DMS79 treated with DMSO at 0.1 percent for 48 hours (cell line): ENCODE results near the gene P4HB.

Experiments used
- DNase-seq: peaks from one replicate; lab custom pipeline; 2025; lab: John Stamatoyannopoulos, UW

The P4HB gene

DNA sequence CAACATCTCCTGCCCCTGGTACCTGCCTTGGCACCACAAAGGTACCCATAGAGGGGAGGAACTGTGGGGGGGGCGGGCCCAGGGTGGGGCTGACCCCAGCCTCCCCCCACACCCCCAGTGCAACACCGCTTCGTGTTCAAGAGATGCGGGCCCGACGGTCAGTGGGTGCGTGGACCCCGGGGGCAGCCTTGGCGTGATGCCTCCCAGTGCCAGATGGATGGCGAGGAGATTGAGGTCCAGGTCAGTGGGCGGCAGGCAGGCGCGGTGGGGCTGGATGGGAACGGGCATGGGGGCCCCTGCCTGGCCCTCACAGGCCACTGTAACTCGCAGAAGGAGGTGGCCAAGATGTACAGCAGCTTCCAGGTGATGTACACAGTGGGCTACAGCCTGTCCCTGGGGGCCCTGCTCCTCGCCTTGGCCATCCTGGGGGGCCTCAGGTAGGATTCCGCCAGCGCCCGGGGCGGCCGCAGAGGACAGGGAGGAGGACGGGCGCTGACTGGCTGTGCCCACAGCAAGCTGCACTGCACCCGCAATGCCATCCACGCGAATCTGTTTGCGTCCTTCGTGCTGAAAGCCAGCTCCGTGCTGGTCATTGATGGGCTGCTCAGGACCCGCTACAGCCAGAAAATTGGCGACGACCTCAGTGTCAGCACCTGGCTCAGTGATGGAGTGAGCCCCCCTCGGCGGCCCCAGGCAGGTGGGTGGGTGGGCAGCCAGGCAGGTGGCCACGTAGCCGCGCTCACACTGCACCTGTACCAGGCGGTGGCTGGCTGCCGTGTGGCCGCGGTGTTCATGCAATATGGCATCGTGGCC lies 49.2 kb downstream of the P4HB start:
- DNase-seq: no peak

DNA sequence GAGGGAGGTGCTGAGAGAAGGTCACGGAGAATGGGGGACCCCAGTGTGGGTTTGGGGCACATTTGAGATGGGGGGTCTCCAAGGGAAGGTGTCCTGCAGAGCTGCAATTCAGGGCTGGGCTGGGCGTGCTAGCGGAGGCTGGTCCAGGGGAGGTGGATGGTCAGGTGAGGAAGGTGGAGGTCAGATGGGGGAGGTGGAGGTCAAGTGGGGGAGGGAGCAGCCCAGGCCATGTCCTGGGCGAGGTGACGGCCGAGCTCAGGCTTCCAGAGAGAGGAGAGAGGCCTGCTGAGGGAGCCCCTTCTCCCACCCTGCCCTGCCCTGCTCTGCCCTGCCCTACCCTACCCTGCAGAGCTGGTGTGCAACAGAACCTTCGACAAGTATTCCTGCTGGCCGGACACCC lies 49.9 kb downstream of the P4HB start:
- no peak for DNase-seq

DNA sequence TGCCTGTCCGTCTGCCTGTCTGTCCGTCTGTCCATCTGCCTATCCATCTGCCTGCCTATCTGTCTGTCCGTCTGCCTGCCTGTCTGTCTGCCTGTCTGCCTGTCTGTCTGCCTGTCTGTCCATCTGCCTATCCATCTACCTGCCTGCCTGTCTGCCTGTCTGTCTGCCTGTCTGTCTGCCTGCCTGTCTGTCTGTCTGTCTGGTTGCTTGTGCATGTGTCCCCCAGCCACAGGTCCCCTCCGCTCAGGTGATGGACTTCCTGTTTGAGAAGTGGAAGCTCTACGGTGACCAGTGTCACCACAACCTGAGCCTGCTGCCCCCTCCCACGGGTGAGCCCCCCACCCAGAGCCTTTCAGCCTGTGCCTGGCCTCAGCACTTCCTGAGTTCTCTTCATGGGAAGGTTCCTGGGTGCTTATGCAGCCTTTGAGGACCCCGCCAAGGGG lies 50.8 kb downstream of the P4HB start:
- no peak for DNase-seq

GRCh38 chr17:81808778-81809555 lies 51.4 kb downstream of the P4HB start:
- DNase-seq: no peak

DNA sequence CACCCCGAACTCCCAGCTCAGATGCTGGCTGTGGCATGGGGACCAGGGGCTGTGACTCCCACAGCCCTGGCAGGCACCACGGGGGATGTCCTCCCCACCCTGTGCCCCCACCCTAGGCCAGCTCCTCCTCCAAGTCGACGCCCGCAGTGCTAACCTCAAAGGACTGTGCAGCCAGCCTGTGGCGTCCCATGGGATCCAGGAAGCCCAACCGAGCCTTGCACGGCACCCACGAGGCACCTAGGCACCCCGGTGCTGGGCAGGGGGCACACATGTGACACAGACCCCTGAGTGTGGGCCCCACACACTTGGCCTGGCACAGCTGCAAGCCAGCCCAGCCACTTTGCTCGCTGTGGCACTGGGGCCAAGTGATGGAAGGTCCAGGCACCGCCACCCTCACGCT lies 52.5 kb downstream of the P4HB start:
- no peak for DNase-seq

DNA sequence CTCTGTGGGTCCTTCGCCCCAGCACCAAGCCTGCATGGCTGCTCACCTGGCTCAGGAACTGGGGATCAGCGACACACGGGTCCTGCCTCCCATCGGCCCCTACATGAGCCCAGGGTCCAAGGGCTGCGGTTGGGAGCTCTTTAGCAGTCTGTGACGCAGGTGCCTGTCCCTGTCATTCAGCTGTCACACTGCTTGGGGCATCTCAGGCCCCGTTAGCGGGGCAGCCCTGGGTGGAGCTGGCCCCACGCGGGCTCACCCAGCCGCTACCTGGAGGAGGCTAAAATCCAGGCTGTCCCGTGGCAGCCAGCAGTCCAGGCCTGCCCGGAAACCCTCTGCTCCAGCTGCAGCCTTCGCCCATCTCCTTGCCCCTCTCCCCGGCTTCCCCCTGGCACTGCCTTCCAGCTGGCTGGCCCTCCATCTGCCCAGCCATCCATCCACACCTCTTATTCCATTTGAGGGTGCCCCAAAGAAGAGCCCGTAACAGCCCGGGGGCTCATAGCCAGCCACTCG lies 53.1 kb downstream of the P4HB start:
- DNase-seq: no peak

DNA sequence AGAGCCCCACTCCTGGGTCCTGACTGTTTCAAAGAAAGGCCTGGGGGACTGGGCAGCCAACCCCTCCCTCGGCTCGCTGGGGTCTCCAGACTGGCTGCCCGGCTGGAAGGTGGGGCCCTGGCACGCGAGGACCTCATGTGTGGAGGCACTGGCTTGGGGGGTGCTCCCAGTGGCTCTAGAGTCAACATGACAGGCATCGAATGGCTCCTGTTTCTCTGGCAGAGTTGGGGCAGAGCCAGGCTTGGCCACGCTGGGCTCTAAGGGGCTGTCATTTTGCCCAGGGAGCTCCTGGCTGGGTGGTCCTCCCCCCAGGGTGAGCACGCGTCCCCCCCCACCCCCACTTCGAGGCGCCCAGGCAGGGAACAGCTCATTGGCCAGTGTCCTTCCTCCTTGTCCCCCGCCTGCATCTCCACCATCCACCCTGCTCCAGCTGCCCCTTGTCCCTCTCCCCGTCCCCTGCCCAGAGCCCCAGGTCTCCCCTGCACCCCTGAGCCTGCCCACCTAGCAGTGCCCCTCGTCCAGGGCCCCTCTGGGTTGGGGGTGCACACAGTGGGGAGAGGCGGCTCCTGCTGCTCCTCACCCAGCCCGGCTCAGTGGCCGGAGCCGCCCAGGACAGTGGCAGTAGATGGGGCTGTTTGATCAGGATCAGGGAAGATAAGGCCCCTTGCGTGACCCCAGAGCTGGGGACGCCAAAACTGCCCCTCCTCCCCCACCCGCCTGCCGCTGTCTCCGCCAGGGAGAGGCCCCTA lies 53.7 kb downstream of the P4HB start:
- no peak for DNase-seq

GRCh38 chr17:81805707-81806460 lies 54.5 kb downstream of the P4HB start:
- no peak for DNase-seq

GRCh38 chr17:81804559-81805399 lies 55.6 kb downstream of the P4HB start:
- no peak for DNase-seq

- DNase-seq: no peak
Measured at GRCh38 chr17:81803728-81804558, 56.4 kb downstream of the P4HB start, which contains the start of gene GCGR. TSS of gene GCGR (plus strand) at chr17:81804150. CDS start at chr17:81809019, 4,869 bp downstream.

DNA sequence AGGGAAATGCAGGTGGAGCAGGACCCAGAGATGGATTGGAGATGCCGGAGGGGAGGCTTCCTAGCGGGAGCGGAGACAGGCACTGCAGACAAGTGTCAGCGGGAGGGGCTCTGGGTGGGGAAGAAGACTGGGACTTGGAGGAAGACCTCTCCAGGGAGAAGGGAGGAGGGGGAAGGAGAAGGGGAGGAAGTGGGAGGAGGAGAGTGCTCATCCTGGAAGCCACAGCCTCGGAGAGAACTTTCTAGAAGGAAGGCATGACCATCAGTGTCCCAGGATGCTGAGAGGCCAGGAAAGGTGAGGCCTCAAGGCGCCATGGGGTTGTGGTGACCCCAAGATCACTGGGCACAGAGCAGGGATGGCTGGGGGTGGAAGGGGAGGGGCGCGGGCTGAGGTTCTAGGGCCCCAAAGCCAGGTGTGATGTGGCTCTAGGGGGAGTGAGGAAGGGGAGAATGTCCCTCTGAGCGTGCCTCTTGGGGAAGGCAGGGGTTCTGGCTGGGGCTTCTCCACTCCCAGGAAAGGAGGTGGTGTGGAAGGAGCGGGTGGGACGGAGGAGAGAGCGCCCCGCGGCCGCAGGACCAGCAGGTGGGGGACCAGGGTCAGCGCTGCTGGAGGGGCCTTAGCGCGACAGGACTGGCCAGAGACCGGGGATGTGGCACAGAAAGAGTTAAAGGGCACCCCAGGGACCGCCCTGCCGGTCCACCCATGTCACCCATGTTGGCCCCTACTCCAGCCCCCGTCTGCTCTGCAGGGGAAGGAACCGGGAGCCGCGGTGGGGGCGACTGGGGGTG lies 57.3 kb downstream of the P4HB start:
- DNase-seq: no peak

DNA sequence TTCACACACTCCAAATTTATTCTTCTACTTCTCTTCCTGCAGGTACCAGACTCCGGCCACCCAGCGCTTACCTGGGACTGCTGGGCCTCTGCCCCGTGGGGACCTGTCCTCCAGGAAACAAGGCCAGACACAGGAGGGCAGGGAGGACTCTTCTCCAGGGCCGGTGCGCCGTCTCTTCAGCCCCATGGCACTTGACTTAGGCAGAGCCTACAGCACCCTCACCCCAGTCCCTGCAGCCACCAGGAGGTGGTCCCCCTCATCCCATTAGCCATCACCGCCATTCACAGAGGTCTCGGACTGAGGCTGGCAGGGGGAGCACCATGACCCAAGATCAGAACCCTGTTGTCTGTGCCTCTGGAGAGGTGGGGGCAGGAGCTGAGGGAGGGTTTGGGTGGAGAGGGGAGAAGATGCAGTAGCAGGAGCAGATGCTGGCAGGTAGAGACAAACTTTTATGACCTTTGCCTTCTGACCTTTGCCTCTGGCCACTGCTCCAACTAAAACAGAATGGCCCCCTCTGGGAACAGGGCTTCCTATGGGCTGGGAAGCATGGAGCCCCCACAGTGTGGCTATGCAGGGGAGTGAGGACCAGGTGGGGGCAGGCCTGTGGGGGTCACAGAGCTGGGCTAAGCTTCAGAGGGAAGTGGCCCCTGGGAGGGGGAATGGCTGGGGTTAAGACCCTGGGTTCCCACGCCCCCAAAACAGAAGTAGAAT lies 58.1 kb downstream of the P4HB start:
- DNase-seq: no peak

GRCh38 chr17:81801327-81801726 lies 59.0 kb downstream of the P4HB start:
- no peak for DNase-seq

GRCh38 chr17:81794509-81794908 lies 65.8 kb downstream of the P4HB start:
- no peak for DNase-seq

DNA sequence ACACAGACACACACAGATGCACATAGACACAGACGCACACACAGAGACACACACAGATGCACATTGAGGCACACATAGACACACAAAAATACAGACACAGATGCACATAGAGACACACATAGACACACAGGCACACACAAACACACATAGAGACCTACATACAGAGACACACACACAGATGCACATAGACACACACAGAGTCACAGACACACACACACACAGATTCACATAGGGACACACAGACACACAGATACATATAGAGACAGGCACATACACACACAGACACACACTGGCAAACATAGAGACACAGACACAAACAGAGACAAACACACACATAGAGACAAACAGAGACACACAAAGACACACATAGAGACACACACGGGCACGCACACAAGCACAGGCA lies 66.3 kb downstream of the P4HB start:
- no peak for DNase-seq
